Stimulated activated CD4-positive, alpha-beta T cell treated with anti-CD3 and anti-CD28 coated beads, Interleukin-12 subunit alpha, Interleukin-12 subunit beta, amount 100 ng/mL, for 24 hours (primary cell): ENCODE results near the gene SAE1.

Source experiments
- DNase-seq, 2 experiments: peaks; one replicate each; pipeline ENCODE4 v3.0.0-alpha.2; 2020; ENCODE audit warnings: low read depth in 2 of 2

The SAE1 gene

DNA sequence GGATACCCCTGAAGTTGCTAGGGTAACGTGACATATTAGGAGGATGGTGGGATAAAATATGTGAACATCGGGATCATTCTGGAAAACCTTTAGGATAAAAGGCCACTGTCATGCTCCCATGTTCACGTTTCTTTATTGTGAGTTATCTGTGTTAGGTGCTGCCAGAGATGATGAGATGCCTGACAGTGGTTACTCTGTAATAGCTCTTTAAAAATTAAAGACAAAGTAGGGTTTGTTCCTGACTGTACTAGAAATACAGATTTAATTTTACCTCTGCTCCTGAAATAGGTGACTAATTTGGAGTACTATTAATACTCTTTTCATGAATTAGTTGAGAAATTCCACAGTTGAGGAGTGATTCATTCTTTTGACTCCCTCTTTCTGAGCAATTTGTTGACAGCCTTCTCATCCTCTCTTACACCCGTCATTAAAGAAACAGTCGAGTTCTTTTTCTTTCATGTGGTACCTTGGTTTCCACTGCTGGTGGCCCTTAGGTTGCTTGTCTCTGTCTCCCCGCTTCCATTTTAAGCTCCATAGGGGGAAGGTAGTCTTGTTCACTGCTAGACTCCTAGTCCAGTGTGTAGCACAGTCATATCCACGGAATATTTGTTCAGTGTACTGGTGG is 28.4 kb downstream of the SAE1 start:
- no peak for DNase-seq

DNA sequence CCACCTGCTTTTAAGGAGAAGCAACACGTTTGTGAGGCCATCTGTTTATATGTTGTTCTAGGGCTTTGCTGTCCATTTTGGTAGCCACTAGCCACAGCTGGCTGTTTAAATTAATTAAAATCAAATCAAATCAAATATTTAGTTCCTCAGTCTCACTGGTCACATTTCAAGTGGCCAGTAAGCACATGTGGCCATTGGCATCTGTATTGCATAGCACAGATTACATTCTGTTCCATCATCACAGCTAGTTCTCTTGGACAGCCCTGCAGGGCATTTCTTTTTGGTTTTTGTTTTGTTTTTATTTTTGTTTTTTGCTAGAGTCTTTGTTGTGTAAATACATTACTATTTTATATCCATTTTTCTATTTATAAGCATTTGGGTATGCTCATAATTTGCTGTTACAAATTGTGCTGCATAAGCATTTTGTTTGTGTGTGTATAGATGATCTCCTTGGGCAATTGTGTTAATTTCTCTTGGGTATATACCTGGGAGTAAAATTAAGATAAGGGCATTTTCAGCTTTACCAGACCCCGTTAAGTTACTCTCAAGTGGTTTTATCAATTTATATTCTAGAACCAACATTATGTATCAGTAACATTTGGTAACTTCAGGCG is 31.3 kb downstream of the SAE1 start:
- no peak for DNase-seq

DNA sequence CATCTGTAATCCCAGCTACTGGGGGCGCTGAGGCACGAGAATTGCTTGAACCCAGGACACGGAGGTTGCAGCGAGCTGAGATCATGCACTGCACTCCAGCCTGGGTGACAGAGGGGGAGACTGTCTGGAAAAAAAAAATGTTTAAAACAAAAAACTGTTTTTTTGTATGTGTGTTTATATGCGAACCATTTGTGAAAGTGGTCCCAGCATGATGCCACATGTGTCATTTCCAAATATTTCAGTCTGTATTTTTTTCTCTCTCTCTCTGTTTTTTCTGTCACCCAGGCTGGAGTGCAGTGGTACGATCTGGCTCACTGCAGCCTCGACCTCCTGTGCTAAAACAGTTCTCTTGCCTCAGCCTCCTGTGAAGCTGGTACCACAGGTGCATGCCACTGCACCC is 37.4 kb downstream of the SAE1 start:
- no peak for DNase-seq

DNA sequence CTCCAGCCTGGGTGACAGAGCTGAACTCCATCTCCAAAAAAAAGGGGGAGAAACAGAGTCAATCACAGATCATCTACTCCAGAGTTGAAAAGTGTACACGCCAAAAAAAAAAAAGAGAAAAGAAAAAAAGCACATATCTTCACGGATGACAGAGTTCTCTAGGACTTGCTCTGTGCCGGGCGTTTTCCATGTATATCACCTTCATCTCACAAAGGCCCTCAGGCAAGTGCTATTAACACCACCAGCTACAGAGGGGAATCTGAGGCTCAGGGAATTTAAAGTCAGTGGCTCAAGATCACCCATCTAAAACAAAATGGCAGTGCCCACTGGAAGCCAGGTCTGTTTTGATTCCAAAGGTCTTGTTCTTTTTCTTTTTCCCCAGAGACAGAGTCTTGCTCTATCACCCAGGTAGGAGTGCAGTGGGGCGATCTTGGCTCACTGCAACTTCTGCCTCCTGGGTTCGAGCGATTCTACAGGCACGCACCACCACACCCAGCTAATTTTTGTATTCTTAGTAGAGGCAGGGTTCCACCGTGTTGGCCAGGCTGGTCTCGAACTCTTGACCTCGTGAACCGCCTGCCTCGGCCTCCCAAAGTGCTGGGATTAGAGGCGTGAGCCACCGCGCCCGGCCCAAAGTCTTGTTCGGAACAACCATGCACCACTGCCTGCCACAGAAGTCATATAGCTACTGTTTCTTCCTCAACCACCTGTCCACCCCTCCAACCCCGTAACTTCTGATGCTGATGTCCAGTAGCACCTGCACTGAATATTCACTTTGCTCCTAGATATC is 42.2 kb downstream of the SAE1 start:
- DNase-seq, result no peak

DNA sequence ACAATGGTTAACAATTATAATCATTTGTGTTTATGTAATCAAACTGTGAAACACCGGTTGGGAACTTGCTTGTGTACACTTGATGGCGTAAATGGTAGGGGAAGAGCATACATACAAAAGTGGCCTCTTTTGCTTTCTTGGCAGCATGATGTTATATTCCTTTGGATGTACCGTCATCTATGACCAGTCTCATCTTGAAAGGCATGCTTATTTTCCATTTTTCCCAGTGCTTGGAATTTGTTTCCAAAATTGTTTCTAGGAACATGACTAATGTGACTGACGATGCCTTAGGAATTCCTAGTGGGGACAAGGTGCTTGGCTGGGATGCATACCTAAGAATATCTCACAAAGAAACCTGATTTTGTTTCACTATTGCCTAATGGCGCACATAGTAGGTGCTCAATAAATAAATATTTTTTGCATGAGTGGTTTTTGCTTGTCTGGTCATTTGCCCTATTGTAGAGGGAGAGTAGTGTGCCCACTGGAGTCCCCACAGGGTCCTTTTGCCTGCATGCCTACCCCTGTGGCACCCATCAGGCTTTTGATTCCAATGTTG is 45.5 kb downstream of the SAE1 start:
- no peak for DNase-seq

DNA sequence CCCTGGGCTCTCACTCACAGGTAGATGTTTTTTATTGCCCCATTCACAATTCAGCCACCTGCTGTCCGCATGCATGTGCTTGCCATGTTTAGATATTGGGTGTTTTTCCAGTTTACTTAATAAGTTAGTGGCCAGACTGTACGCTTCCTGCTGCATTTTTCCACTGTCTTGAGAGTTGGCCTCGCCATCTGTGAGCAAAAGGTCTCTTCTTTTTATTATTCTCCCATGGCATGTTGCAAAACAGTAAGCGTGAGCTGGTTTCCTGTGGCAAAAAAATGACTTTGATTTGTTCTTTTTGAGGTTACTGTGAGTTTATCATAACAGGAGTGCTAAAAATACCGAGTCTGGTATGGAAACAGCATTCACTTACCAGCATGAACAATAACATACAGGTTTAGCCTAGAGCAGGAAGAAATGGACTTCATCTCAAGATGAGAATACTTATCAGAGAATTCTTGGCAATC is 46.0 kb downstream of the SAE1 start:
- DNase-seq, result no peak

DNA sequence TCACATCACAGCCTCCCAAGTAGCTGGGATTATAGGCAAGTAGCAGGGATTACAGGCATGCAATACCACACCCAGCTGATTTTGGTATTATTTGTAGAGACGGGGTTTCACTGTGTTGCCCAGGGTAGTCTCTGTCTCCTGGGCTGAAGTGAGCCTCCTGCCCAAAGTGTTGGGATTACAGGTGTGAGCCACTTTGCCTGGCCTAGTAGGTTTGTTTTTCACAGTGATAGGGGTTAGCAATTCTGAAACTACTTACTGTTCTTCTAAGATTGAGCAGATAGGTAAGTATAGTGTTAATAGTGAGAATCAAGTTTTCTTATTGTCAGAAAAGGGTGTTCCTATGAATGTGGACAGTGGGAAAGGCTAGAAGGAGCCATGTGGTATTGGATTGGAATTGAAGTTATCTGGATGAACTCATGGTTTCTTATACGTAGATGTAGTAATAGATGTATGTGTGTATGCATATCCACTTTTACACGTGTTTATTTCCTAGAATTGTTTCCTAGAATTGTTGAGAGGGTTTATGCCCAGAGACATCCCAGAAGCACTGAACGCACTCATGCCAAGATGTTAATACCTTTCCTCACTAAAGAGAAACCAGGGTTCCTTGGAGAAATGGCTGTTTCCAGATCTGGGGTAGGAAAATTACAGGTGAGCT is 49.1 kb downstream of the SAE1 start:
- no peak for DNase-seq

DNA sequence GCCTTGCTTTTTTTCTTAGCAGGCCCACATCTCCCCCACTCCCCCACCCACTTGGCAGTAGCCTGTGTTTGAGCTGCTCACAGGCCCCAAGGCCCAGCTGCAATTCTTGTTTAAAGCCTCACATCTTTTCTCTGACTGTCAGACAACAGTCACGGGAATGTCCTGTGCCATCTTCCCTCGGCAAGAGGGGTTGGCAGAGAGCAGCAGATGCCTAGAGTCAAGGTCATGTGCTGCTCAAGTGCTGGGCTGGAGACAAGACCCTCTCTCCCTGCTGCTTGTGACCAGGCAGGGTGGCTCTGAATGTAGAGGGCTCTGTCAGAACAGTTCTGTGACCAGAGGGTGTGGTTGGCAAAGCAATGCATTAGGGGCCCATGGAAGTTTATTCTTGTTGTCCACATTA is 53.0 kb downstream of the SAE1 start:
- DNase-seq, result no peak

DNA sequence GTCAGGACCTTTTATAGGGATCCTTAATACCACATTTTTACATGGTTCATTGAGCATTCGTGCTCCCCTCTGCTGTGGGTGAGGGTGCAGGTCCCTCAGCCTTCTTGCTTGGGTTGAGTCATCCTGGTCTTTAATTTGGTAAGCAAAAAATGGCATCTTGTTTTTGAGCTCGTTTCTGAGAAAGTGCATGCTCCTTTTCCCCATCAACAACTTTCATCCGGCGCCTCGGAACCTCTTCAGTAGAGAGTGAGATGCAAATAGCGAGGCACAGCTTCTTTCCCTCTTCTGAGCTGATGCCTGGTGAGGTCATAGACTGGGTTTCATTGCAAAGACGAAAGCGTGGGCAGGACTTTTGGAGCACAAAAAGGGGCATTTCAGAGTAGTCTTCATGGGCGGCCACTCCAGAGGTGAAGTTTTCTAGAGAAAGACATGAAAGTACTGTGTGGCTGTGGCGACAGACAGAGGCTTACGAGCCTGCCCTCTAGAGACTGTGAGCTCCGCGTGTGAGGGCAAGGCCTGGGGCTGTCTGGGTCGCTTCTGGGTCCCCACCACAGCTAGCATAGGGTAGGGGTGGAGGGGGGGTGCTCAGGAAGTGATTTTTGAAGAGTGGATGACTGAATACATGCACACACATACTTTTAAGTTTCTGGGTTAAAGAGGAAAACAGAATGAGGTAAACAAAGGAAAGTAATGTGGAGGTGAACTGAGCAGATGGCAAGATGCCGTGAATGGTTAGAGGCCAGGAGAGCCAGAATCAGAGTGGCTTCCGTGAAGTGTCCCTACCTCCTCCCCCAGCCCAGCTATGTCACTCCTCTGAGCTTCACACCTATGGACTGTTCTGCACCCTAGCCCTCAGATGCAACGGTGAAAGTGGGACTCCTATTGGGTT is 56.1 kb downstream of the SAE1 start:
- DNase-seq, result peak; percentile 65 to 74

DNA sequence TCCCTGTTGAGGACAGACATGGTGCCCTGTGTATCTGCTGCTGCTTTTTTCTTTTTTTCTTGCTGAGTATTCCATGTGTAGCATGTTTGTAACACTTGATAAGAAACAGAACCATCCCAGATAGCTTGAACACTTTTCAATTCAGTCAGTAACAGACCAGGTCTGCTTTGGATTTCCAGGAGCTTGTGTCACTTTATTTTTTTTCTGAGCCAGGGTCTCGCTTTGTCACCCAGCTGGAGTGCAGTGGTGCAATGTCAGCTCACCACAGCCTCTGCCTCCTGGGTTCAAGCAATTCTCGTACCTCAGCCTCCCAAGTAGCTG is 56.7 kb downstream of the SAE1 start:
- no peak for DNase-seq

DNA sequence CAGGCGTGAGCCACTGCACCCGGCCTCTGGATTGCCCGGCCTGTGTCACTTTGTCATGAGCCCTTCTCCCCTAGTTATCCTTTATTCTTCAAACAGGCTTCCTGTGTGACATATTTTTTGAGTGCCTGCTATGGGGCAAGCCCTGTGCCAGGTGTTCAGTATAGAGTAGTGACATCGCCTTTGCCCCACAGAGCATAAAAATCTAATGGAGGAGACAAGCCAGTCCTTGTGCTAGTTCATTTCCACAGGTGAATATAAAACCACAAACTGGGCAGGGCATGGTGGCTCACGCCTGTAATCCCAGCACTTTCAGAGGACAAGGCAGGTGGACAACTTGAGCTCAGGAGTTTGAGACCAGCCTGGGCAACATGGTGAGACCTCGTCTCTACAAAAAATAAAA is 57.2 kb downstream of the SAE1 start:
- DNase-seq, result no peak

DNA sequence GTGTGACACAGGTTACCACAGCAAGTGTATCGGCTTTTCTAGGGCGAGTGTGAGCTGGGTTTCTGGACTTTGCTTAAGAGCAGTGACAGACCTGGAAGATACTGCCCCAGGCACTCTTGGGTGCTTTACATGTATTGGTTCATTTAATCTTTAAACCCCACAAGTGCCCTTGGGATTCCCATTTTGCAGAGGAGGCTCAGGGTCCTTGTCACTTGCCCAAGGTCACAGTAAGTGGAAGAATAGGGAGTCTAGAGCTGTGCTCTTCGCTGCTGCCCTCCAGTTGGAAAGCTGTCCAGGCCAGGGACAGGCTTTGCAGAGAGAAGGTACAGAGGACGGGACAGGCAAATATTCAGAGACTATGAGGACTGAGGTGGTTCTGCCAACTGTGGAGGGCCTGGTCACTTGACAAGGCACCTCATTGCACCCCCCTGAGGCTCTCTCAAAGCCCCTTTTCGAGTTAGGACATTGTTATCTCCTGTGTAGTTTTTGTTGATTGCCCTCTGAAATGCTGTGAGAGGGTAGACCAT is 57.9 kb downstream of the SAE1 start:
- DNase-seq, result no peak

DNA sequence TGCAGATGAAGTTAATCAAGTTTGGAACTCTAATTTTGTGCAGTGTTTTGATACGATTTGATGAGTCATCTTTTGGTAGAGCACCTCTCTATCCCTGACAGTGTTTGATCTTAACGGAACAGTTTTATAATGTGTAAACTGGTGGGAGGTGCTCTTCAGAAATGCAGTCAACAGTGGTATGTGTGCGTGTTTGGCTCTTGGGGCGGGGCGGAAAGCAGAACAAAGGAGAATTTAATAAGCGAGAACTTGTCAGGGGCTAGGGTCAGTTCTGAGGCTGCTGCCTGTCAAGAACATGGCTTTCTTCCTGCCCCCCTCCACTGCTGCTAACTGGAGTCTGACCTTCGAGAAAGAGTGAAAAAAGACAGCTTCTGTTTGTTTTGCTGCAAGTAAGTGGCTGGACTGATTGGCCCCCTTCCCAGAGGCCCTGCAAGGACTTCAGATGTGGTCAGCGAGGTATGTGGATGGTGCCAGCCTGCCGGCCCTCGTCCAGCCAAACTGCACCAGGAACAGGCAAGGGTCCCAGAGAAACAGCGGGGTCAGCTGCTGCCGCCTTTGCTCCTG is 59.6 kb downstream of the SAE1 start:
- peak; percentile 41 to 43 for DNase-seq

DNA sequence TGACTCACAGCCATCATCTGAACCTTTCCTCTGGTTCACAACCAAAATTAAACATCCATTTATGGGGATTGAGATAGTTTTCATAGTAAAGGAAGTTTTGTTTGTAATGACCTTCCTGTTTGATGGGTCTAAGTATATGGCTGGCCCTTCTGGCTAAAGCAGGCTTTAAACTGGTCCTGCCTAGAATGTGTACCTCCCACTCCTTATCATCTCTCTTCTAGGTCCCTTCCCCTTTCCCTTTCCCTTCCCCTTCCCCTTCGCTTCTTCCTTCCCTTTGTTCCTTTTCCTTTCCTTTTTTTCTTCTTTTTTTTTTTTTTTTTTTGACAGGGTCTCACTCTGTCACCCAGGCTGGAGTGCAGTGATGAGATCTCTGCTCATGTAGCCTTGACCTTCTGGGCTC is 64.8 kb downstream of the SAE1 start:
- DNase-seq, result no peak

DNA sequence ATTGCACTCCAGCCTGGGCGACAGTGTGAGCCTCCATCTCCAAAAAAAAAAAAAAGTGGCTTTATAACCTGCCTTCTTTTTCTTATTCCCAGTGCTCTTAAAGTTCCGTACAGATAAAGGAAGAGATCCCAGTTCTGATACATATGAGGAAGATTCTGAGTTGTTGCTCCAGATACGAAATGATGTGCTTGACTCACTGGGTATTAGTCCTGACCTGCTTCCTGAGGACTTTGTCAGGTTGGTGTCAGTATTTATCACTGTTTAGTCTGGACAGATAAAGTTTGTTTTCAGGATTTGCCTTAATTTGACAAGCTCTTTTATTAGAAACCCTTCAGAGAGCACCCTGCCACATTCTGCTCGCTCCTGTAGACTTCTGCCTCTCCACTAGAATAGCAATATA is 66.5 kb downstream of the SAE1 start:
- DNase-seq, result no peak

DNA sequence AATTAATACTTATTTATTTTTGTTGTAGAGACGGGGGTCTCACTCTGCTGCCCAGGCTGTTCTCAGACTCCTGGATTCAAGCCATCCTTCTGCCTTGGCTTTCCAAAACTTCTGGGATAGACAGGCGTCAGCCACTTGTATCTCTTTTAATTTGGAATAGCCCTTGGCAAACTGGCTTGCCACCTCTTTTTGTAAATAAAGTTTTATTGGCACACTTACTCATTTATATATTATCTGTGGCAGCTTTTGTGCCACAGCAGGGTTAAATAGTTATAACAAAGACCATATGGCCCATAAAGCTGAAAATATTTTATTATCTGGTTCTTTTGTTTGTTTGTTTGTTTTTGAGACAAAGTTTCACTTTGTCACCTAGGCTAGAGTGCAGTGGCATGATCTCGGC is 69.9 kb downstream of the SAE1 start:
- no peak for DNase-seq

DNA sequence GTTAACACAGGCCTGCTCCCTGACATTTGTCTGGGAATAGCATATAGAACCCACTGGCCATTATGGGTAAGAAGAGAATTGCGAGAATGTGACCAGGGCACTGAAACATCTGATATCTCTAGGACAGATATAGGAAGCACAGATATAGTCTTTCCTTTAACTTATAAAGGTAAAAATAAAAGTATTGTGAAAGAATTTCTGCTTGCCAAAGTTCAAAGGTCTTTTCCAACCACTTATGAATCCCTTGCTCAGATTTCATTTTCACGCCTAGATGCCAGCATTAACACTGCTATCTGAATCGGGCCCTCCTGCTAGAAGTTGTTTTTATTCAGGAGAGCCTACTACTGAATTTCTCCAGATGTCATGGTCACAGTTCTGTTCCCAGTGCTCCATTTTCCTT is 72.6 kb downstream of the SAE1 start:
- no peak for DNase-seq

DNA sequence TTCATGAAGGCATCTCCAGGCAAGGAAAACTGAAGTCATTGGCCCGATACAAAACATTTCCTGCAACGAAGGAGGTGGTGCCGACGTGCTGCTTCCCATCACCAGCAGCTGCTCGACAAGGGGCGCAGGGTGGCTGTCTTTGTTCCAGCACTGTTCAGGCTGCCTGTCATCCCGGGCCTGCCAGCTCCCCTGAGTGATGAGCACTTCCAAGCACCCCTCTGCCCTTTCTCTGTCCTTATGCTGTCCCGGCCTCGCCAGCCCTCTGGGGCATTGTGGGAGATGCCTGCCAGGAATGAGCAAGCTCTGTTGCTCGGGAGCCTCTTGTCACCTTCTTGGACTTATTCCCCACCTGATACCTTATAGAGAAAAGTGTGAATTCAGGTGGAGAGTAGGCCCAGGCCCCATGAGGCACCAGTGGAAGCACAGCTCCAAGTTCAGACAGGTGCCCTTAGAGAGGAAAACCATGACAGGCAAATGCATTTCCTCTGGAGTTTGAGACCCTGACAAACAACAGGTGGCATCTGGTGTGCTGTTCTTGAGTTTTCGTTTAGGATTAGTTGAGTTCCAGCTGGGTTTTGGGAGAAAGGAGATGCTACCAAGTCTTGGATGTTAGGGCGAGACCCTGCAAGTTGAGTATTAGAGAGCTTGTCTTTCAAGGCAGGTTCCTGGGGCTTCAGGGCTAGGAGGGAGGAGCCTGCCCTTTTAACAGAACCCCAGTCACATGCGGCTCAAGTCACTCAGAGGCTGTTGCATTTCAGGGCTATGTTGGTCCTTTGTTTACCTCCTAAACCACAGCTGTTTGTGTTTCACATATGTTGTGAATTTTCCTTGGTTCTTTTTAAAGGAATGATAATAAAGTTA is 78.9 kb downstream of the SAE1 start:
- no peak for DNase-seq

DNA sequence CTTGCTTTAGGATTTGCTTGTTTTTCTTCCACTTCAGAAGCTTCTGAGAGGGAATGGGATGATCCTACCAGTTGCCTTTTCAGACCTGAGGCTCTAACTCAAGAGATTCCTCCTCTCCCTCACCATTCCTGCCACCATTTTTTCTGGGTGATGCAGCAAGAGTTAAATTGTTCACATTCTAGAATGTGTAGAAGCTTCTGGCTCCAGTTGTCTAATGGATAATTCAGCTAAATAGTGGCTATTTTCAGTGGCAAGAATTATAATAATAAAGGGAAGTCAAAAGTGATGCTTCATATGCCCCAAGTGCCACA is 79.5 kb downstream of the SAE1 start:
- DNase-seq, result no peak

DNA sequence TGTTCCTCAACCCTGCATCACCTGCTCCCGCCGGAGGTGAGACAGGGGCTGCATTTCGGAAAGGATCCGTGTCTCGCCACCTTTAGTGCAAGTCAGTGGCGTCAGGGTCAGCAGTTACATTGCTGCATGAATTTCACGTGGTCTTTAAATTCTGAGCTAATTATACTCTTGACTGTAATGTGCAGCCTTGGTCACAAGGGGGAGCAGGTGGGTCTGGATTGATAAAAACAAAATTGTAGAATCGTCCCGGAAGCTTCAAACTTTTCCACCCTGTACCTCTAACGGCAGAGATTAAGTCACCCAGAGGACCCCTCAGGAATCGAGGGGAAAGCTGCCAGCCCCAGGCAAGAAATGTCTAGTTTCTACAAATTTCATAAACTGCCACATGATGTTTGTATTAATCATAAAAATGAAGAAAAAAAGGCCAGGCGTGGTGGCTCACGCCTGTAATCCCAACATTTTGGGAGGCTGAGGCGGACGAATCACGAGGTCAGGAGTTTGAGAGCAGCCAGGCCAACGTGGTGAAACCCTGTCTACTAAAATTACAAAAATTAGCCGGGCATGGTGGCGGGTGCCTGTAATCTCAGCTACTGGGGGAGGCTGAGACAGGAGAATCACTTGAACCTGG is 80.2 kb downstream of the SAE1 start:
- peak in 1 of 2 experiments; percentile 81 for DNase-seq
